HG03135 (cell line): ENCODE results near the gene MYO7B.

Experiments used
- ATAC-seq: cut with Tn5 transposase; IDR thresholded peaks from one replicate; pipeline ENCODE4 v1.9.1; 2021; ENCODE audit warnings: mild to moderate bottlenecking, moderate library complexity; ENCODE audit not compliant: unreplicated experiment

The MYO7B gene

DNA sequence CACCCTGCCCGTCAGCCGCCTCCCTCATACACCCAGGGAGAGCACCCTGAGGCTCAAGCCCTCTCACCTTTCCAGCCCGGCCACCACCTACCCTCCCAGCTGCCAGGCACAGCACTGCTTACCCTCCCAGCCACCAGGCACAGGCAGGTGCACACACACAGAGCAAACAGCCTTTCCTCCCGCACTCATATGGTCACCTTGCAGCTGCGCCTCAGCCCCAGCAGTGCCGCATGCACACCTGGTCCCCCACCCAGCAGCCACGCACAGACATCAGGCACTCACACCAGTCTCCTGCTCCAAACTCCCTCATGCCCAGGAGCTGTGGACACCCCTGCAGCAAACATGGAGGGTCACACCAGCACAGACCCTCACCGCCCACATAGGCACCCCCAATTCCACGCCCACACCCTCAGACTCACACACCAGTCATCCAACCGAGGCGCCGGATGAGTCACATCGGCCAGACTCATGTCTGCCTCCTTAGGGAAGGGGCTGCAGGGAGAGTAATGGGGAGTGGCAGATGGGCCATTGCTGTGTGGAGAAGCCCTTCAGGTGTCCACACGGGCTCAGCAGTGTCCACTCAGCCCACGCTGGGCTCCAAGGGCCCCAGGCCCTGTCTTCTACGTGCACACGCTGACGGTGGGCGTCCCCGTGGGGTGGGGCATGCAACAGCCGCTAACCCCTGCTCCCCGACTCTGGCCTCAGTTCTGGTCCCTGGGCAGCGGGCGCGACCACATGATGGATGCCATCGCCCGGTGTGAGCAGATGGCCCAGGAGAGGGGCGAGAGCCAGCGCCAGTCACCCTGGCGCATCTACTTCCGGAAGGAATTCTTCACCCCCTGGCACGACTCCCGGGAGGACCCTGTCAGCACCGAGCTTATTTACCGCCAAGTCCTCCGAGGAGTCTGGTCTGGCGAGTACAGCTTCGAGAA, 88.2 kb downstream of the MYO7B start:
- ATAC-seq = no peak

DNA sequence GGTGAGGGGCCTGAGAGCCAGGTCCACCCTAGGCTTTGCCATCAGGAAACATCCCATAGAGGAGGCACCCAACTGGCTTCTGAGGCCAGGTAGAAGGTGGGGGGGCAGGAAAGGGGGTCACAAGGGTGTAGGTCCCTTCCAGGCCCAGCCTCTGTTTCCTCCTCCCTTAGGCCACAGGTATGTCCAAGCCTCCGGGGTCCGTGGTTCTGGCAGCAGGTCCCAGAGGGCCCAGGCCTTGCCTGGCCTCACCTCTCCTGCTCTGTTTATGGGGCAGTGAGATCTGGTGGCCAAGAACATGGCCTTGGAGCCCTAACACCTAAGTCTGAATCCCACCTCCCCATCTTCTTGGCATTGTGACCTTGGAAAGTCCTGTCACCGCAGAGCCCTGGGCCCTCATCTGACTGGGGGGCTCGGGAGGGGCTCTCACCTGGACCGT, 88.9 kb downstream of the MYO7B start:
- no peak for ATAC-seq

DNA sequence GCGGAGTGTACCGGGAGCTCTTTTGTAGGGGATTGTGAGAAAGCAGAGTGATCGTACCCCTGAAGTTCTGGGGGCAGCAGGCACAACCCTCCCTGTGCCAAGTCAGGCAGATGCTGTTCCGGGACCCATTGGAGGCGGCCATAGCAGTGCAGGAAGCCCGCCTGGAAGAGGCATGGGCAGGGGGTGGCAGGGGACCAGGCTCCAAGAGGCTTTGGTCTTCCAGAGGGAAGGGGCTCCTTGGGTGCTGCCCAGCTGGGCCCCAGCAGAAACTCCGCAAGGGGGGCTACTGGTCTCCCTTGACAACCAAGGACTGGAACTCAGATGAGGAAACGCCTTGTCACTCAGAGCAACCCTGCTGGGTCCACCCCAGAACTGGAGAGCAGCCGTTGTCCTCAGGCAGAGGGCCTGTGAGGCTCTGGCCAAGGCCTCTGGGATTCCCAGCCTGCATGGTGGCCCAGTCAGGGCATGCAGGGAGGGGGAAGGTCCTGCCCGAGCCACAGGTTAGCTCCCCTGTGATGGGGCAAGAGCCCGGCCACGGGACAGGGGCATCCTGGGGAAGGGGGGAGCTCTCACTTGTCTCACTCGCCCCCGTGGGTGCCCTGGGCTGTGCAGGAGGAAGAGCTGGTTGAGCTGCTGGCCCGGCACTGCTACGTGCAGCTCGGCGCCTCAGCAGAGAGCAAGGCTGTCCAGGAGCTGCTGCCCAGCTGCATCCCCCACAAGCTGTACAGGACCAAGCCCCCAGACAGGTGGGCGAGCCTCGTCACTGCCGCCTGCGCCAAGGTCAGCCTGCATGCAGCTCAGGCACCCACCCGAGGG, 89.5 kb downstream of the MYO7B start:
- ATAC-seq = no peak

DNA sequence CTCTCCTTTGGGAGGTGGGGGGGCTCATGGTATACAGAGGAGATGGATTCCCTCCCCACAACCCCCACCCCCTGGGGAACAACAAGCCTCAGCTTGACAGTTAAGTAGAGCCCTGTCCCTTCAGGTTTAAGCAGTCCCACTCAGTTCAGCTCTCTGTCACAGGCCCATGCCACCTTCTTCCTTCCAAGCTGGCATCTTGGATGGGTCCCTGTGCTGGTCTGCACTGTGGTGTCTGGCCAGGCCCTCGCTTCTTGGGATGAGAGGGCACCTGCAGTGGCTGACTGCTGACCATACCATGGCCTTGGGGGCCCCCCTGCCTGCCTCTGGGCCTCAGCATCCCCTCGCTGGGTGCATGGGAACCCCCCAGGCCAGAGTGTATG, 90.1 kb downstream of the MYO7B start:
- ATAC-seq = no peak

DNA sequence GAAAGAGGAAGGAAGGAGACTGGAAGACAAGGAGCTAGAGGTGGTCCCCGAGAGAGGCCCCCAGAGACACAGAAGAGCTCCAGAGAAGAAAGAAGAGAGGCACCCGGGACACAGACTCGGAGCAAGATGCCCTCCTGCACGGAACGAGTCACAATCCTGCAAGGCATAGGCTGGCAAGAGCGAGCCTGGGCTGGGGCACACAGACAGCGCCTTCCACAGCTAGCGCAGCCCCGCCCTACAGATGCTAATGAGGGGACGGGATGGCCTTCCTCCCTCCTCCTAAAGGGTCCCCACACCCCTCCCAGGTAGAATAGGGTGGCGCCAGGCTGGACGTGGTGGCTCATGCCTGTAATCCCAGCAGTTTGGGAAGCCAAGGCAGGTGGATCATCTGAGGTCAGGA, 90.7 kb downstream of the MYO7B start:
- ATAC-seq = no peak

DNA sequence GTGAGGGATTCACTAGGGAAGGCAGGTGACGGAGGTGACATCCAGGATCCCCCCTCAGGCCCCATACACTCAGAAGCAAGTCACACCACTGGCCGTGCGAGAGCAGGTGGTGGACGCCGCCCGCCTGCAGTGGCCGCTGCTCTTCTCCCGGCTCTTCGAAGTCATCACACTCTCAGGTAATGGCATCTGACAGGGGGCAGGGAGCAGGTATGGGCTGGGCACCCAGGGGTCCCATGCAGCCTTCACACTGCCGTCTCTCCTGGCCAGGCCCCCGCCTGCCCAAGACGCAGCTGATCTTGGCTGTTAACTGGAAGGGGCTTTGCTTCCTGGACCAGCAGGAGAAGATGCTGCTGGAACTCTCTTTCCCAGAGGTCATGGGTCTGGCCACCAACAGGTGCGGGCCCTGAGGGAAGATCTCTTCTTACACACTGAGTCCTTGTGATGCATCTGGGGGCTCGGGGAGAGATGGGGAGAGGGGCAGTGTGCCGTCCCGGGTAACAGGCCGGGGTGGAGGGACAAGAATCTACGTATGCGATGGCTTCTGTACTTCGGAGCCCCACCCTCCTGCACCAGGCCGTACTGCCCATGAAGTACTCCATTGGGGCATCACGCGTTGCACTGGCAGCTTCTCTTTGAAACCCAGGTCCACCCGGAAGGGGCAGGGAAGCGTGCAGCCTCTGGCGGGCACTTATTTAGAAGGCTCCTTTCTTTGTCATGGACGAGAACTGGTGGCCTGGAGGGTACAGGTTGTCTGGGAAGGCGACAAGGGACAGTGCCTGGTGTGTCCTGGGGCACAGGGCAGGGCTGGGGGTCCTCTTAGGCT, 91.6 kb downstream of the MYO7B start:
- ATAC-seq = no peak

DNA sequence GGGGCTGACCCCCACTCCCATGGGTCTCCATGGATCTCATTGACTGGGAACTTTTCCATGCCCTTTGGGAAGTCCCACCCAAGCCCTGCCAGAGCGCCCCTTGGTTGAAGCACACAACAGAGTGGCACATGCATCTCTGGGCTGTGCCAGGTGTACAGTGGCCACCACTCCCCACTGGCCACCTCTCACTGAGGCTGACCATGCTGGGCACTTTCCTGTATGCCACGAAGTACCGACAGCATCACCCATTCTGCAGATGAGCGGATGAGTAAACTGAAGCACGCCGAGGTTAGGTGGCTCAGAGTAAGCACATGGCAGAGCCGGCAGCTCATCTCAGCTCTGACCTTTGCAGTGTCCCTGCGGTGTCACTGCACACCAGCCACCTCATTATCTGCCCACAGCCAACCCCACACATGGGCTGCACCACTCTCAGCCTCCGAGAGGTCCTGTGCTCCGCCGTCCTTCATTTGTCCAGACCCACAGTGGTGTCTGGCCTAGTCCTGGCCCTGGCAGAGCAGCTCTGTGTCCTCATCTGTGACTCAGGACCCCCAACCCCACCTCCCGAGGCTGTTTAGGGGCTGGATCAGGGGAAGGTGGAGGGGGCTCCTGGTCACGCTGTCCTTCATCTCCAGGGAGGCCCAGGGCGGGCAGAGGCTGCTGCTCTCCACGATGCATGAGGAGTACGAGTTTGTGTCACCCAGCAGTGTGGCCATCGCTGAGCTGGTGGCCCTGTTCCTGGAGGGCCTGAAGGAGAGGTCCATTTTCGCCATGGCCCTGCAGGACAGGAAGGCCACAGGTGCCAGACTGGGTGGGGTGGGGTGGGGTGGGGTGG, 92.5 kb downstream of the MYO7B start:
- ATAC-seq = no peak

DNA sequence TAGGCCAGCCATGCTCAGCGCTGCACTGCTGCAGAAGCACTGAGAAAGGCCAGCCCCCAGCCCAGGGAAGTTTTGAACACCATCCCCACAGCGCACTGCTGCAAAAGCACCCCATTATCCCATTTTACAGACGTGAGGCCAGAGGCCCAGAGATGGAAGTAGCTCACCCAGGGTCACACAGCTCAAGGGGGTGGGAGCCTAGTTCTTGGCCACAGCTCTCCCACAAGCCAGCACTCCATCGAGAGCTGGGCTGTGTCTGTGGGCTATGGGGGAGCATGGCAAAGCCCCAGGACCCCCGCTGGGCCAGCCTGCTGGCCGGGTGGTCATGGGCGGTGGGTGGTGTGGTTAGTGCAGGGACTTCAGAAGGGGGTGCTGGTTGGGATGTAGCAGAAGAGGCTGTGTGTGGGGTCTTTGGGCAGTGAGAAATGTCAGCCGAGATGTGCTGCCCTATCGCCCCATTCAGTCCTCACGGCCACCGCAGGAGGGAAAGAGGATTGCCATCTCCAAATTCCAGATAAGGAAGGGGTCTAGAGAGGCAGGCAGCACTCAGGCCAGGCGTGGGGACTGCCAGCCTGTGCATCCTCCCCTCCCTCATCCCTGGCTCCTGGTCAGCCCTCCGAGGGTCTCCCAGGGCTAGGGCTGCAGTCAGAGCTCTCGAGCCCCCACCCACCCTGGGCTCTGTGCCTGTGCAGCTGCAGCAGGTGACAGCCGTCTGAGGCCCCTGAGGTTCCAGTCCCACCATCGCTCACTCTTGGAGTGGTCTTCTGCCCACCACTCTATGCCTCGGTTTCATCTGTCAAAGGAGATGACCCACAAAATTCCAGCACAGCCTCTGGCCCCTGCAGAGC, 93.5 kb downstream of the MYO7B start:
- ATAC-seq = no peak

DNA sequence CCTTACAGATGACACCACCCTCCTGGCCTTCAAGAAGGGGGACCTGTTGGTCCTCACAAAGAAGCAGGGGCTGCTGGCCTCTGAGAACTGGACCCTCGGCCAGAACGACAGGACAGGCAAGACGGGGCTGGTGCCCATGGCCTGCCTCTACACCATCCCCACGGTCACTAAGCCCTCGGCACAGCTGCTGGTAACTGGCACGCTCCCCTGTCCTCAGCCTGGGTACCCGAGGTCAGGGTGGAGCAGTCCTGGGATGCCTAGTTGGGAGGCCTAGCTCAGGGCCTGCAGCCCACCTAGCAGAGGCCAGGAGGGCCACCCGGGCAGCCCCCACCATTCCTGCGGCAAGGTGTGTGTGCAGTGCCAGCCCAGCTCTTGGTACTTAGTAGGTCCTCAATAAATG, 94.2 kb downstream of the MYO7B start:
- no peak for ATAC-seq

DNA sequence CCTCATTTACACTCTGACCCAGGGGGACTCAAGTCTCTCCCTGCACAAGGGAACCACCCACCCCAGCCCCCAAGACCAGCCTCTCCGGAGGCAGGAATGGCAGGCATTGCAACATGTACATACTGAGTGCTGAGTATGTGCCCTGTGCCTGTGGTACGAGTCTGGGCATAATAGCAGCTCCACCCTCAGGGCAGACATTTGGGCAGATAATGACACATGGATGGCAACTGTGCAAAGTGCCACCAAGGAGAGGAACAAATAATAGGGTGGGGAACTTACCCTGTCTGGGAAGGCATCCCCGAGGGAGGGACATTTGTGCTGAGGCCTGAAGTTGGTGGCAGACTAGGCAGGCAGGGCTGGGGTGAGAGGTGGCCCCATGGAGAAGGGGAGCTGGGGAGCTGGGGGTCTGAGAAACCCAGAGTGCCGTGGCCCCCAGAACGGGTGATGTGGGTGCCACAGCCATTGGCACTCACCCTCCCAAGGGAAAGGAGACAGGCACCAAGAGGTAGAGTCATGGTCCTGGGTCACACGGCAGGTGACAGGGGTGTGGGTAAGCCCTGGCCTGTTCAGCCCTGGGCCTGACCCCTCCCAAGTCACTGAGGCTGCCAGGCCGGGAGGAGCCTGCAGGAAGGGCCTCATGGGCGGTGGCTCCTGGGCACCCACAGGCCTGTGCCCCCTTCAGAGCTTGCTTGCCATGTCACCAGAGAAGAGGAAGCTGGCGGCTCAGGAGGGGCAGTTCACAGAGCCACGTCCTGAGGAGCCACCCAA, 94.8 kb downstream of the MYO7B start:
- ATAC-seq = no peak

DNA sequence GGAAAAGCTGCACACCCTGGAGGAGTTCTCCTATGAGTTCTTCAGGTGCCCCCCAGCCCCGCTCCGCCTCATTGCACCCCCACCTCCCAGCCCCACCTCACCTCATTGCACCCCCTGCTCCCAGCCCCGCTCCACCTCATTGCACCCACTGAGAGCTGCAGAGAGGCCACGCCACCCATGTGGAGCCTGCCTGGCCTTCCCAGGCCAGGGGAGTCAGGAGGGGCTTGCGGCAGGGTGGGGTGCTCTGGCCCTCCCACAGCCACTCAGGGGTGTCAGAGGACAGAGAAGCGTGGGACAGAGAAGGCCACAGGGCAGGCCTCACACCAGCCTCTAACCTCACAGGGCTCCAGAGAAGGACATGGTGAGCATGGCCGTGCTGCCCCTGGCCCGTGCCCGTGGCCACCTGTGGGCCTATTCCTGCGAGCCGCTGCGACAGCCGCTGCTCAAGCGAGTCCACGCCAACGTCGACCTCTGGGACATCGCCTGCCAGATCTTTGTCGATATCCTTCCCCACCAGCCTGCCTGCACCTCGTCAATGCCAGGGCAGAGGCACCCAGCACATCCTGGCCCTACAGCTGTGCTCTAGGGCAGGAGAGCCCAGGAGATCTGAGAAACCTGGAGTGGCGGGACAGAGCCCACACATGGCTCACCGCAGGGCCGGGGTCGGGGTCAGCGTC, 95.5 kb downstream of the MYO7B start:
- no peak for ATAC-seq

DNA sequence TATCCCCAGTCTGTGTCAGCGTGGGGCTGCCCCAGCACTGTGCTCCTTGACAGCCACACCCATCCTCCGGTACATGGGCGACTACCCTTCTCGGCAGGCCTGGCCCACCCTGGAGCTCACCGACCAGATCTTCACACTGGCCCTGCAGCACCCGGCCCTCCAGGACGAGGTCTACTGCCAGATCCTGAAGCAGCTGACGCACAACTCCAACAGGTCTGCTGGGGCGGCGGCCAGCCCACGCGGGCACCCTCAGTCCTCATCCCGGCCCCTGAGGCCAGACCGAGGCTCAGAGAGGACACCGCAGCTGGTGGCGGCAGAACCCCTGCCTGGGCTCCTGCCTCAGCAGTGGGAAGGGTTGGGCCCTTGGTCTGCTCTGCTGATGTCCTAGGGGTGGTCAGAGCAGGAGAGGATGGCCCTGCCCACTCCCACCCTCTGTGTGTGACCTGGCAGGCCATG, 96.1 kb downstream of the MYO7B start:
- ATAC-seq = no peak

DNA sequence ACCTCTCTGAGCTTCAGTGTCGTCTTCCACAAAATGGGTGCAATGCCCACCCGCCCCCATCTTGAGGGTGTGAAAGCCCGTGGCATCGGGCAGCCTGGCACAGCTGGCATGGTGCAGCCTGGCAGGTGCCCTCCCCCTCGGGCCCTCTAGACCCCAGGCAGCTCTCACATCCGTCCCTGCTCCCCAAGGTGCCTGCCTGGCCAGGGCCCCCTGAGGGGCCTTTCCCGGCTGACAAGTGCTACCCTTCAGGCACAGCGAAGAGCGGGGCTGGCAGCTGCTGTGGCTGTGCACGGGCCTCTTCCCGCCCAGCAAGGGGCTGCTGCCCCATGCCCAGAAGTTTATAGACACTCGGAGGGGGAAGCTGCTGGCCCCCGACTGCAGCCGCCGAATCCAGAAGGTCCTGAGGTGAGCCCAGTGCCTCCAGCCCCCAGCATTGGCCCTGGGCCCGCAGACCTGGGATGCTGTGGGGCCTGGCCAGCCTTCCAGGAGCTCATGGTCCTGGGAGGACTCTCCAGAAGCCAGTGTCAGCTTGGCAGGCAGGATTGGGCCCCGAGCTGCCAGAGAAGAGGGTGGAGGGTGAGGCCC, 96.6 kb downstream of the MYO7B start:
- no peak for ATAC-seq

DNA sequence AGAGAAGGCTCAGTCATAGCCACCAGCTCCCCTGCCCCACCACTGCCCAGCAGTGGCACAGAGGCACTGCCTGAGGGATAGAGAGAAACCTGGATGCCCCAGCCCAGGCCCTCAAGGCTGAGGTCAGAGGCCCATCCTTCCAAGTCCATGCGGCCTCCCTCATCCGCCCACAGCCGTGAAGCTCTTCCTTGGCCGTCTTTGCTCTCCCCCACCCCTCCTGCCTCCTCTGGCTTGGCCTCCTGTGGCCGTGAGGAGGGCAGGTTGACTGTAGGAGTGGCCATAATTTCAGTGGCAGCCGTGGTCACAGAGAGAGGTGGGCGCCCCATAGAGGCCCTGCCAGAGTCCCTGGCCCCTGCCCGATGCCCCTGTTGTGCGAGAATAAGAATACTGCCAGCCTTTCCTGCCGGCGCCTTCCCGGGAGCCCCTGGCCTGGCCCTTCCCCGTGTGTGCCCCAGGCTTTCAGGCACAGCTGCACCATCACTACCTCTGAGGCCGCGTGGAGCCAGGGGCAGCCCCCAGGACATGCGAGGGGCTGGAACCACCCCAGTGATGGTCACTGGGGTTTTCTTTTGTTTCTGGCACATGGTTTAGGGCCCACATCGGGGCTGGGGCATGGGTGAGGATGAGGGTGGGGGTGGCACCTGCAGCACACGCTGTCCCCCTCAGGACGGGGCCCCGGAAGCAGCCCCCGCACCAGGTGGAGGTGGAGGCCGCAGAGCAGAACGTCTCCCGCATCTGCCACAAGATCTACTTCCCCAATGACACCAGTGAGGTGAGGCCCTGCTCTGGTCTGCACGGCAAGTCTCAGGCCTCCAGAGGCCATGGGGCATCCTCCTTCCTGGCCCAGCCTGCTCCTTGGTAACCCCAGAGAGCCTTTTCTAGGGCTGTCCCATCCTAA, 97.4 kb downstream of the MYO7B start:
- peak; percentile 57 for ATAC-seq

DNA sequence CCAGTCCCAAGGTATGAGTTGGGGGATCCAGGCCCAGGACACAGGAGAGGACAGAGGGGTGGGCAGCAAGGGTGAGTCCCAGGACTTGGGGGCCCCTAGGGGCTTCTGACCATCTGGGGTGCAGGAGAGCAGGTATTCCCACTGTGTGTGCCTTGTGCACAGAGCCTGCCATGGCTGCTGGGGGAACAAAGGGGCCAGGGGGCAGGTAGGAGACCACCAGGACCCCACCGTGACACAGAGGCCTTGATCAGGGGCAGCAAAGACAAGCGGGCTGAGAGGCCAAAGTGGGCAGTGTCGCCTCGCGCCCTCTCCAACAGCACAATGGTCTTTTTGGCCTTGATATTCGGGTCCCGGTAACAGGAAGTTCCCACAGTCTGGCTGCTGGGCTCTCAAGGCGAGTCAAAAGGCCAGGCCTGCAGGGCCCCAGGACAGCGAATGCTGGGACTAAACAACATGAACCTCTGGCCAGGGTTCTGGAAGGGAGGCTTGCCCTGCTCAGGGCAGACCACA, 98.1 kb downstream of the MYO7B start:
- ATAC-seq = no peak

DNA sequence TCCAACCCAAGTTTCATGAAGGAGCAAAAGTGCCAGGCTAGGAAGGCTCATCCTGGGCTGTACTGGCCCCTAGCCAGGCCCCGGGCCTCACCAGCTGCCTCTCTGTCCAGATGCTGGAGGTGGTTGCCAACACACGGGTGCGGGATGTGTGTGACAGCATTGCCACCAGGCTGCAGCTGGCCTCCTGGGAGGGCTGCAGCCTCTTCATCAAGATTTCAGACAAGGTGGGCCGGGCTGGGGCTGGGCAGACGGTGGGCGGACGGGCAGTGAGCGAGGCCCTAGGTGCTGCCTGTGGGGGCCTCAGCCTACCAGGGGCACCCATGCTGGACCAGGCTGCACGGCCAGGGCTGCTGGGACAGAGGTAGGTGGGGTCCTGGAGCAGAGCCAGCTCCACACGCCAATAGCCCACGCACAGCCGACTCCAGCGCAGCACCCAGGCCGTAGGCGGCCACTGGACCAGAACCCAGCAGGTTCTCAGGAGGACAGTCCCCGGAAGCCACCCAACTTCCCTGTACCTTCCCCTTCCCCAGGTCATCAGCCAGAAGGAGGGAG, 98.7 kb downstream of the MYO7B start:
- no peak for ATAC-seq
